Measurements from ENCODE around the gene RFT1.

RFT1 gene

DNA sequence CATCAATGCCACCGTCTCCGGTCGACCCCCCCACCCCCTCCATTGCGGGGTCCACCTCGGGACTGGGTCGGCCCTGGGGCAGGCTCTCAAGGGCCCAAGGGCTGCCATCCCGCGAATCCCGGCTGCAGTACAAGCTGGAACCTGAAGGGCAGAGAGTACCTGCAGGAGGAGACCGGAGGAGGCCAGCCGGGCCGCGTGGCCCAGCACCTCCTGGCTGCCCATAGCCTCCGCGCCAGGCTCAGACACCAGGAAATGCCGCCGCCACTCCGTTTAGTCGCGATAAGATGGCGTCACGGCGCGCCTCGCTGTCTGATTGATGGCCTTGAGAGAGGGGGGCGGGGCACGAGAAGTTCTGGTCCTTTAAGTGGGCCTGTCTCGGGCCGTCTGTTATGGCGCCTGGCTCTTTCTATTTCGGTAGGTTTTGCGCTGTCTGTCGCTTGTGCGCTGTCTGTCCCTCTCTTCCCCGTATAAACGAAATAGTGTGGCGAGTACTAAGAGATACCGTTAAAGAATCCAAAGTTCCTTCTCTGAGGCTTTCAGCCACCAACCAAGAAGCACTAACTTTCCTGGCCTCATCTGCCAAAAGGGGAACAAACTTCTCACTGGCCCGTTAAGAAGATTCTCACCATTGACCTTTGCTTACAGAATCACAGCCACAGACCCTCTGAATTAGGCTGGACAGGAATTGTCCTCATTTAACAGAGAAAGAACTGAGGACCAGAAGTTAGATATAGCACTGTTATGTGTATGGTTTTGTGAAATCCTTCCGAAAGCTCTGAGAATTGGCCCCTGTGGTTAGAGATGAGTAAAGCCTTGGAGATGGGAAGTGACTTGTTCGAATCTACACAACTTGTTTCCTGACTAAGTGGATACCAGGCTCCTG lies at the start of gene RFT1:
TSS of gene RFT1 (minus strand) at position 257 of the 883 bp plus-strand sequence. CDS start at position 222, 35 bp downstream.
- peak; percentile 91 for DNase-seq

- no peak for DNase-seq
Measured at GRCh38 chr3:53179580-53179979, 49.3 kb upstream of the RFT1 start.

GRCh38 chr3:53178246-53178645 lies 48.0 kb upstream of the RFT1 start:
- DNase-seq: no peak

- no peak for DNase-seq
Measured at GRCh38 chr3:53175613-53176540, 45.6 kb upstream of the RFT1 start.

DNA sequence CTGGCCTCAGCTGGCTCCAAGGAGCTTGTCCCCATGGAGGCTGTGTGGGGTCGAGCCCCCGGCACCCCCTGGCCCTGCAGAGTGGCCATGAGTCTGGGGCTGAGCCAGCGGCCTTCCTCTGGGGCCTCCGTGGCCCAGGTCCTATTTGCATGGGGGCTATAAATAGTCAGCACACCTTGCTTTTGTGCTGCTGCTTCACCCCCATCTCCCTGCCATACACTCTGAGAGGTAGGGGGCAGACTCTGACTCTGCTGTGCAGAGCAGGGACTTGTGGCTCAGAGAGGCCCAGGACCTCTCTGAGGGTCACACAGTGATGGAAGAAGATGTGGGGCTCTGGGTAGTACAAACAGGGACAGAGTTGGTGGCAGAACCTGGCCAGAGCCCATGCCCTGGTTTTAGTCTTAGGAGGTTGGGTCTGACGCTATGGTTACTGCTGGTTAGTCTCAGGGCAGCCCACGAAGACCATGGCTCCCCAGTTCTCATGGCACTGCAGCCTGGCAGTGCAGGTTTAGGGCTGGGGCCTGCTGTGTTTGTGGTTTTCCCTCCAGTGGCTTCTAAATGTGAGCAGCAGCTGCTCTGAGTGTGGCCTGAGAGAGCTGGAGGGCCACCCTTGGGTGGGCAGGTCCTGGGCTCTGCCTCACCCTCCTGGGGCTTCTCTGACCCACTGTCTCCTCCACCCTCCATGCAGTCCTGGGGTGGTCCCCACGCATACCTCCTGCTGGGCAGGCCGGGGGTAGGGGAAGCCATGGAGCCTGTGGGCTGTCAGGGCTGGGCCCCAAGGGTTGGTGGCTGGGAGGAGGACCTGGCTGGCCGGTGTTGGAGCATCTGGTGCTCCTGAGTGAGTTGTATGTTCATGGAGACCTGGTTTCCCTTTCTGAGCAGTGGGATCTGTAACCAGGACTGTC lies 44.4 kb upstream of the RFT1 start:
- DNase-seq: no peak

DNA sequence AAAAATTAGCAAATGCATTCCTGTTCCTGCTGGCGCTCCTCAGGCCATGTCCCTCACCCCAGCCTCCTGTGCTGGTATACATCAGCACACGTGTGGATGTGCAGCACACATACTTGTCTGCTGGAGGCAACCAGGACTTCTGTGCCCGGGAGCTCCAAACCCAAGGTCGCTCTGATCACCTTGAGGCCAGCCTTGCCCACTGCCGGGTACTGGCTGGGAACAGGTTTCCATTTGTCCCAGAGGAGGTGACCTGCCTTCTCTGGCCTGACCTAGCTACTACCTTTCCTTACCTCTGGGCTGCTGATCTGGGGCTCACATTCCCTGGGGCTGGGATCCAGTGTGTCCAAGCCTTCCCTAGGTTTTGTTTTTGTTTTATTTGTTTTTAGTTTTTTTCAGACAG lies 42.9 kb upstream of the RFT1 start:
- DNase-seq: no peak

DNA sequence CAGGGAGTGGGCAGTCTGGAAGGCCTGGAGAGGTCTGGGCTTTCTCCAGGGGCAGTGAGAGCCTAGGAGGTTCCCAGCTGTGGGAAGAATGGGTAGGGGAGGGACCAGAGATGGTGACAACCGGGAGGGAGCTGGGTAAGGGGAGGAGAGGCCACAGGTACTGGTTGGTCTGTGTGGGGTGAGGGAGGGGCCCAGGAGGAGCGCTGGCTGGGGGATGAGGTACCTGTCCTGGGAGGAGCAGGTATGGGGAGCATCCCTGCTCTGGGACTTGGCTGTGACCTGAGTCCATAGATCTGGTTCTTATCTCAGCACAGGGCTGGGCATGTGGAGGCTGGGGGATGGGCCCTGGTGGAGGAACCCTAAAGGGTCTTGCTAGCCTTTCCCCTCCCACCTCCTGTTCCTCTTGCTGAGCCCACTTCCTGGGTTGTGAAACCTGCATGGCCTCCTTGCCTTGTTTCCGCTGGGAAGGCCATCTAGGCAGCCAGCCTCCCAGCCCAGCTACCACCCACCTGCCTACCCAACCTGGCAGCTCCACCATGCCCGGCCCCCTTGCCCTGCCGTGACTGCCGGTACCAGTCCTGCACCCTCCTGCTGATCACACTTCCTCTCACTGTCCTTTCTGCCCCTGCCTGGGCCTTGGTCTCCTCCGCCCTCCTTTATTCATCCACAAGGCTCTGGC lies 41.7 kb upstream of the RFT1 start:
- DNase-seq: no peak

GRCh38 chr3:53171064-53171418 lies 40.8 kb upstream of the RFT1 start:
- DNase-seq: no peak

GRCh38 chr3:53170325-53171063 lies 40.3 kb upstream of the RFT1 start:
- DNase-seq: no peak

- DNase-seq: no peak
Measured at GRCh38 chr3:53169832-53170324, 39.6 kb upstream of the RFT1 start.

DNA sequence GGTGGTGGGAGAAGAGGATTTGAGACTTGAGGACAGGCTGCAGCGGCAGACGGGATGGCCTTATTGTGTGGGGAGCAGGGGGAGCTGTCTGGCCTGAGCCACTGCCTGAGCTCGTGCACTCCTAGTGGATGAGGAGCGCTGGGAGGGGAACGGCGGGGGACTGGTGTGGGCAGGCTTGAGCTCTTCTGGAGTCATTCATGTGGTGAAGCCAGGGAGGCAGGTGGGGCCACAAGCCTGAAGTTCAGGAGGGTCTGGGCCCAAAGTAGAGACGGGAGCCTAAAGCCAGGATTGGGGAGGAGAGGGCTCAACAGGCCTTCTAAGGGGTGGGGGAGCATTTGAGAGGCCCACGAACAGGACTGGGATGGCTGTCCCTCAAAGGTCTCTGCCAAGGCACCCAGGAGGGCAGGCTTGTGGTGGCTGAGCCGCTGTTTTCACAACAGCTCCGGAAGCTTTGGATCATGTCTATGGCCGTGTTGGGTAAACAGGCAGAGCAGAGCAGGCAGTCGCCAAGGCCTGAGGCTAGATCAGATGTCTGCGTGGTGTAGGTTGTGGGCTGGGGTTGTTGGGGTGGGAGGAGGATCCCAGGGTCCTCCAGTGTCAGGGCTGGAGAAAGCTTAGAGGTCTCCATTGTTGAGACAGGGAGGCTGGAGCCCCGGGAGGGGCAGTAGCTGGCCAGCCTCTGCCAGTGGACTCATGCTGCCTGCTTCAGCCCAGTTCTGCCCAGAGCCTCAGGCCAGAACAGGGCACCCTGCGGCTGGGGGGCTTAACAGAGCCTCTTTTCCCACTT lies 39.0 kb upstream of the RFT1 start:
- DNase-seq: no peak

GRCh38 chr3:53168175-53168923 lies 38.1 kb upstream of the RFT1 start:
- no peak for DNase-seq

- DNase-seq: no peak
Measured at GRCh38 chr3:53167418-53168174, 37.4 kb upstream of the RFT1 start.

- DNase-seq: no peak
Measured at GRCh38 chr3:53166781-53167291, 36.6 kb upstream of the RFT1 start.

DNA sequence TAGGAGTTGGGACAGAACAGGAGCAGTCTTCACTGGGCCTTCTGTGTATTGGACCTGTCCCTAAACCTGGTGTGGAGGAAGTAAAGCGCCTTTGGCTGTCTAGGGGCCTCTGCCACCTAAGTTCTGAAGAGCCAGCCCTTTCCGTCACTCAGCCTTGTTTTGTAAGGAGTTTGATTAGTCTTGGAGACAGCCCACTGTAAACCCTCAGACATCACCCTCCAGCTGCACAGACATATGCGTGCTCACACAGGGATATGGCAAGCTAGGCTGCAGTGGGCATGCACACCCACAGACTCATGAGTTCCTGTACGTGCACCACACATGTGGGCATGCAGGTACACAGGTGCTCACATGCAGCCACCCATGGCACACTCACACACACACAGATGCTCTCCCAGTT lies 36.0 kb upstream of the RFT1 start:
- DNase-seq: no peak

- DNase-seq: no peak
Measured at GRCh38 chr3:53164911-53165310, 34.7 kb upstream of the RFT1 start.

DNA sequence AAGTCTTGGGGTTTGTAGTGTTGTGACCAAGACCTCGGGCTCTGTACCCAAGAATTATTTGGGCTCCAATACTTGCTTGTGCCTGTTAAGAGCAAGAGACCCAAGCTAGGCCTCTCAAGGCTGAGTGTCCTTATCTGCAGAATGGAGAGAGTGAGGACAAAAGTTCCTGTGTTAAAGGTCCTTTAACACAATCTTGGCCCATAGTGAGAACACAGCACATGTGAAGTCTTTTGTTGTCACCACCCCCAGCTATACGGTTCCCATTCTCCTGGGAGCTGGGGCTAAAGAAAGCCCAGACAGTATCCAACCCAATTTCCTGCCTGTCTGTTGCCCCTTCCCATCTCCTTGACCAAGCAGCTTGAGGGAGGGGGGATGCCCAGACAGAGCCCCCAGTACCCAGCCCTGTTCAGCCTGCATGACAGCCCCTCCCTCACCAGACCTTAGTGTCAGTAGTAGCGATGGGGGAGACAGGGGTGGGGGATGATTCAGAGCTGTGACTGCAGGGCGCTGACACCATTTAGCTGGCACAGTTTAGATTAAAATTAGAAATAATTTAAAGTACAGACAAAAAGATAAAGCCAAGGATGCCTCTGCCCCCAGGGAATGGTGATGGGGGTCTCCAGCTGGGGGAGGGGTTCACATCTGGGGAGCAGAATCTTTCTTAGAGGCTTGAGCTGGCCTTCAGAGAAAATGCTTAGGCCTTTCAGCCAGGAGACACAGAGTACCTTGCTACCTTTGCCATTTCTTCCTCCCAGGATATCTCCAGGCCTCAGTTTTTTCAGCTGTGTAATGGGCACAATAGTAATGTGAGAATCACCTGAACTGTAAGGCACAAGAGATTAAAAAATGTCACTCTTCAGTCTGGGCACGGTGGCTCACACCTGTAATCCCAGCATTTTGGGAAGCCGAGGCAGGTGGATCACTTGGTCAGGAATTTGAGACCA lies 33.5 kb upstream of the RFT1 start:
- DNase-seq: no peak
